Left renal cortex interstitium (tissue), 4 donors: ENCODE measurements around the gene MAP3K21. TPM values are rescaled to one million over a fixed set of nuclear protein-coding genes. Genes with fewer than 3 reads are reported as not detected.

Experiments
- DNase-seq, 4 donors: peaks; one replicate each; pipeline ENCODE4 v3.0.0-alpha.2; 2013; ENCODE audit warnings: low read depth in 4 of 4, low spot score in 2 of 4, missing footprints in 1 of 4
- polyA plus RNA-seq, 4 donors: library from polyadenylated mRNA; unstranded; fragments of 120-200 nt; gene quantifications; one replicate each; pipeline ENCODE4 v1.2.1, GENCODE V29; 2013; ENCODE audit not compliant: insufficient read length in 4 of 4

Gene MAP3K21
- polyA plus RNA-seq, 4 donors, result 24.0 to 30.9 (median 27.9) TPM

DNA sequence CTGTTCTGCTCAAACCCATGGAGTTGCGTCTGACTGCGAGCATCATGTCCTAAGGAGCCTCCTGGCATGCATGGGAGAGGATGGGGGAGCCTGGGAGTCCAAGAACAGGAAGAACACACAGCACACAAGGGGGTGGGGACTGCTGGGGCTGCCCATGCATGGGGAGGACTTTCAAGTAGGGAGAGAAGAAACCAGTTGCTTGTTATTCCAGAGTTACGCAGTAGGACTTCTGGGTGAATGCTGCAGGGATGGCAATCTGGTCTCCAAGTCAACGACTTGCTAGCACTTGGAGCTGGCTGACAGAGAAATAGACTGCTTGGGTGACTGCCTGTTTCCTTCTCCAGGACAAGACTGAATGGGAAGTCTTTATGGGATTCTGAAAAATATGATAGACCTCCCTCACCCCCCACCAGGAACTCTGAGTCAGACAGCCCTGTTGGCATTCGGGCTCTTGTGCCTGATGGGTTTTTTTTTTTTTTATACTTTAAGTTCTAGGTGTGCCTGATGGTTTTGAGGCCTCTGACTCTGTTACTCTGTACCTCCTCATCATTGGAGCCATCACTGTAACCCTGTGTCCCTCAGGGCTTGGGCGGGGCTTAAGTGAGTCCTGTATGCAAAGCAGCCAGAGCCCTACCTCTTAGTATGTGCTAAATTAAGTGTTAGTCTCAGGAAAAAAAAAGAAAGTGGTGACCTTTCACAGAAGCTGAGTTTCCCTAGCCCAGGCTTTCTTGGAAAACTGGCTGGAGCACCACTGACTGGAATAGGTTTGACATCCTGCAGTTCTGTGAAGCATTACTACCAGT, 30.3 kb downstream of the MAP3K21 start:
- no peak for DNase-seq

- DNase-seq, result peak in 2 of 4 donors; percentile 24 to 46
Observed at GRCh38 chr1:233359431-233359830, 31.9 kb downstream of the MAP3K21 start.

DNA sequence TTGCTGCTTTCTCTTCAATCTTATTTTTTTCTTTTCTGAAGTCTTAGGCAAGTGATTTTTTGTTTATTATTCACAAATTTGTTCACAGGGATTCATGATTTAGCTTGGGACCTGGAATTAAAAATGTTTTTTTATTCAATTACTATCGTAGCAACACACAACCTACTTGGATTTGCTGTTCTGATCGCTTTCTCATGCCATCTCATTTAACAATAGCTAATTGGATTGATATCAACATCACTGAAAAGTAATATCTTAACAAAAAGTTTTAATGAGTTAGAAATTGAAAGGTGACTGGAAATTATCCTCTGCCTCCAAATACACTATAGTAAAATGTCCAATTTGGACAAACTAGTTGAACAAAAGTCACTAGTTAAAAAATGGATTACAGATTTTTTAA, 32.4 kb downstream of the MAP3K21 start:
- DNase-seq, result no peak

GRCh38 chr1:233360525-233361102, 33.1 kb downstream of the MAP3K21 start:
- no peak for DNase-seq

- DNase-seq, result no peak
Observed at GRCh38 chr1:233361876-233362275, 34.4 kb downstream of the MAP3K21 start.

DNA sequence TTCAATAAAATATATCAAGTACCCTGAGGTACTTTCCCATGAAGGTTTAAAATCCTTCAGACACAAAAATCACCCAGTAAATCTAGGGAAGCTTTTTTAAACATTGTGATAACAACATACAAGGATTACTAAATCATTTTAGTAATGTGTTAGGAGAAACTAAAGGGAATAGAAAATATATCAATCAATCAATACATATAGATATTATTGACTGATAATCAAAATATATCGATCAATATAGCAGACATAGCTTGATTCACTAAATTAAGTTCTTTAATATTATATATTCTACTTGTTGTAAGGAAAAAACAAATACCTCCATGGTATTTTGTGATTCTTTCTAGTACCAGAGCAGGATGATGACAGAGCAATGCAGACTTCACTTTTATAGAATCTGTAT, 35.2 kb downstream of the MAP3K21 start:
- DNase-seq, result no peak

- DNase-seq, result no peak
Observed at GRCh38 chr1:233364026-233364425, 36.5 kb downstream of the MAP3K21 start.

GRCh38 chr1:233364695-233365539, 37.4 kb downstream of the MAP3K21 start:
- no peak for DNase-seq

GRCh38 chr1:233366575-233366974, 39.1 kb downstream of the MAP3K21 start:
- no peak for DNase-seq

GRCh38 chr1:233367057-233367803, 39.7 kb downstream of the MAP3K21 start:
- DNase-seq, result no peak

GRCh38 chr1:233368106-233368788, 40.7 kb downstream of the MAP3K21 start:
- no peak for DNase-seq

- no peak for DNase-seq
Observed at GRCh38 chr1:233368789-233369130, 41.2 kb downstream of the MAP3K21 start.

GRCh38 chr1:233372218-233373120, 44.9 kb downstream of the MAP3K21 start:
- no peak for DNase-seq

DNA sequence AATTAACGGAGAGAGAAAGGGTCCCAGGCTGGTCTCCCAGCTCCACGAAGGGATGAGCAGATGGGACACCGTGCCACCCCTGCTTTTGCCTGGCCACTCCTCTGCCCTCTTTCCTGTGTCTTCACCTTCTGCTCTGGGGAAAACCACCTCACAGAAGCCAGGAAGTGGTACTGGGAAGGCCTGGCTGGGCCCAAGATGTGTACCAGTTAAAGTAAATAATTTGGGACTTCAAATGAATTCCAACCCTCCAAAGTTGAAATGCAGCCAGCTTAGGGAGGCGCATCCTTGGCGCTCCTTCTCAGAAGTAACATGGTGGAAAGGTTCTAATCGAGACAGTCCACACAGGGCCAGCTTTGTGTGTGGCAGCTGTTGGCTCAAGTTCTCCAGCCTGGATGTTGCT, 45.7 kb downstream of the MAP3K21 start:
- no peak for DNase-seq

GRCh38 chr1:233375653-233376052, 48.1 kb downstream of the MAP3K21 start:
- no peak for DNase-seq

GRCh38 chr1:233376382-233377110, 49.0 kb downstream of the MAP3K21 start:
- no peak for DNase-seq

GRCh38 chr1:233379869-233380438, 52.4 kb downstream of the MAP3K21 start:
- DNase-seq, result no peak

GRCh38 chr1:233381806-233382205, 54.3 kb downstream of the MAP3K21 start:
- DNase-seq, result no peak
